HEK293T (cell line): ENCODE measurements around the gene ERMP1.
"Not testable (repeated sequence)": the region's sequence is repeated elsewhere in the genome, so short reads cannot be mapped to it uniquely, and the experiment has no call there.

Source experiments
- CTCF ChIA-PET: fragments of 350-600 bp; formaldehyde crosslinking; extraction: SDS; loops from one replicate; lab custom pipeline; 2021; ENCODE audit warnings: antibody characterized with exemption, inconsistent platforms; lab: Yijun Ruan, JAX
- POLR2A ChIA-PET: fragments of 350-600 bp; formaldehyde crosslinking; extraction: SDS; loops from one replicate; lab custom pipeline; 2020; ENCODE audit warnings: antibody characterized with exemption, inconsistent platforms; lab: Yijun Ruan, JAX
- DNase-seq: peaks from one replicate; pipeline ENCODE4 v3.0.0; 2012; ENCODE audit warnings: mixed read lengths; ENCODE audit errors: extremely low spot score
- ARNT ChIP-seq: fragments of 450-650 bp; IDR thresholded peaks from 2 replicates; pipeline ENCODE4 v1.6.1; 2017; ENCODE audit warnings: mild to moderate bottlenecking
- BHLHE40 ChIP-seq: fragments of 450-650 bp; IDR thresholded peaks from 2 replicates; pipeline ENCODE4 v1.6.1; 2016; ENCODE audit warnings: mild to moderate bottlenecking, moderate library complexity, borderline replicate concordance
- ELF4 ChIP-seq: fragments of 450-650 bp; IDR thresholded peaks from 2 replicates; pipeline ENCODE4 v1.6.1; 2017; ENCODE audit warnings: antibody characterized with exemption
- FOXA1 ChIP-seq: fragments of 450-650 bp; IDR thresholded peaks from 2 replicates; pipeline ENCODE4 v1.6.1; 2016; ENCODE audit warnings: mild to moderate bottlenecking
- FOXK2 ChIP-seq: fragments of 450-650 bp; IDR thresholded peaks from 2 replicates; pipeline ENCODE4 v1.6.1; 2016; ENCODE audit warnings: mild to moderate bottlenecking
- FOXM1 ChIP-seq: fragments of 450-650 bp; IDR thresholded peaks from 2 replicates; pipeline ENCODE4 v1.6.1; 2017; ENCODE audit warnings: mild to moderate bottlenecking, borderline replicate concordance
- HDGF ChIP-seq: fragments of 450-650 bp; IDR thresholded peaks from 2 replicates; pipeline ENCODE4 v1.6.1; 2017; ENCODE audit warnings: antibody characterized with exemption, borderline replicate concordance
- L3MBTL2 ChIP-seq: fragments of 450-650 bp; conservative IDR thresholded peaks from 2 replicates; pipeline ENCODE4 v1.6.1; 2016; ENCODE audit warnings: mild to moderate bottlenecking
- LEF1 ChIP-seq: fragments of 450-650 bp; IDR thresholded peaks from 2 replicates; pipeline ENCODE4 v1.6.1; 2017; ENCODE audit warnings: mild to moderate bottlenecking, borderline replicate concordance
- NFRKB ChIP-seq: fragments of 450-650 bp; IDR thresholded peaks from 2 replicates; pipeline ENCODE4 v1.6.1; 2016; ENCODE audit warnings: mild to moderate bottlenecking, moderate library complexity
- SP1 ChIP-seq: fragments of 450-650 bp; IDR thresholded peaks from 2 replicates; pipeline ENCODE4 v1.6.1; 2017
- TARDBP ChIP-seq: fragments of 450-650 bp; IDR thresholded peaks from 2 replicates; pipeline ENCODE4 v1.6.1; 2016
- ZNF384 ChIP-seq: fragments of 450-650 bp; IDR thresholded peaks from 2 replicates; pipeline ENCODE4 v1.6.1; 2016
- TF ChIP-seq, protein P1 (sequence below): fragments of 450-650 bp; IDR thresholded peaks from 2 replicates; pipeline ENCODE4 v1.6.1; 2016

The ERMP1 gene

DNA sequence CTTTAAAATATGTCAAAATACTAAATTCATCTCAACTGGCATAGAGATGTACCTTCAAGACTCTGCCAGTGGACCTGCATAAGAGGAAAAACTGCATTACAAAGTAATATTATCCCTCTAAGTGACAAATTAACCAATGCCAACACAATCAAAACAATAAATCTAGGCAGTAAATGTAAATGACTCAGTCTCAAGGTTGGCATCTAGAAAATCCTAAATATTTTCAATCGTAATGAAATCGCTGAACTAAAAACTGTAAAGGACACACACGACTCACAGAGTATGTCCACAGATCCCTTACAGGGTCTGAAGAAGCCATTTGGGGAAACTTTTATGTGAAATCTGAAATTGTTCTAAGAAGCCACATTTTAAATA is 31.2 kb downstream of the ERMP1 start:
- ChIA-PET CTCF (no interaction called here), POLR2A (no interaction called here)
- no peak for DNase-seq
- TF ChIP-seq L3MBTL2, result no peak
- no peak for TF ChIP-seq NFRKB
- TF ChIP-seq HDGF, result no peak
- TF ChIP-seq ARNT, result no peak
- TF ChIP-seq FOXM1, result no peak
- no peak for TF ChIP-seq BHLHE40
- TF ChIP-seq FOXA1, result no peak
- TF ChIP-seq ZNF384, result no peak
- no peak for TF ChIP-seq TARDBP

DNA sequence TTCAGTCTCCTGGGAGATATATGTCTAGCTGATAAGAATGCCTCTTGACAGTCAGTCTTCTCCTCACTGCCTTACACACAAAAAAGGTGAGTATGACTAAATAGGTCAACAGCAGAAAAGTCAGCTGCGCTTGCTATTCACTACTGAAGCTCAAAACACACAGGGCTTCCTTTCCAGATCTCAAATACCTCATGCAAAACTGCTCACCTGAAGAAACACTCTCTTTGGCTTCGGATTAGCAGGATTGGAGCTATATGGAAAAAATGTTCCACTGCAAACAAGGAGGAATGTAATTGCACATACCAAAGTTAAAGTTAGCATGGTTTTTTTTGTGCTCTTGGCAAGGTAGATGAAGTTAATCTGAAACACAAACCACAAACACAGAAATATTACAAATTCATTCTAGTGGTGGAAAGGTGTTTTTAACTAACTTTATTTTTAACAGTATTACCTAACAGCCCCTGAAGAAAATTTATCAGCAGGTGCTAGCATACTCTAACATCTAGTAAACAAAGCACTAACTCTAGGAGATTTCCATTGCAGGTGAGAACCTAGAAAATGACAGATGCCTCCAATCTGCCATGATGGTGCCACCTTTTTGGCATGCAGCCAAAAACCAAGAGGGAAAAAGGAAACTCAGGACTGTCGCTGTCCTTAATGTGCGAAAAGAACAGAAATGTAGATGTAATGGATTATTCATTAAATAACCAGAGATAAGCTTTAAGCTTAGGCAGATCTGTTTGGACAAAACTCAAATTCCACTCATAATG is 31.8 kb downstream of the ERMP1 start:
- POLR2A ChIA-PET, result no interaction called here
- TF ChIP-seq, protein P1, sequence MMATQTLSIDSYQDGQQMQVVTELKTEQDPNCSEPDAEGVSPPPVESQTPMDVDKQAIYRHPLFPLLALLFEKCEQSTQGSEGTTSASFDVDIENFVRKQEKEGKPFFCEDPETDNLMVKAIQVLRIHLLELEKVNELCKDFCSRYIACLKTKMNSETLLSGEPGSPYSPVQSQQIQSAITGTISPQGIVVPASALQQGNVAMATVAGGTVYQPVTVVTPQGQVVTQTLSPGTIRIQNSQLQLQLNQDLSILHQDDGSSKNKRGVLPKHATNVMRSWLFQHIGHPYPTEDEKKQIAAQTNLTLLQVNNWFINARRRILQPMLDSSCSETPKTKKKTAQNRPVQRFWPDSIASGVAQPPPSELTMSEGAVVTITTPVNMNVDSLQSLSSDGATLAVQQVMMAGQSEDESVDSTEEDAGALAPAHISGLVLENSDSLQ, result no peak
- no peak for TF ChIP-seq NFRKB
- CTCF ChIA-PET, result interaction anchor here (0.6 kb wide), 1 partner anchor 399 kb away, joined by 8 read pairs; no protein-coding TSS in a partner anchor
- DNase-seq, result no peak

DNA sequence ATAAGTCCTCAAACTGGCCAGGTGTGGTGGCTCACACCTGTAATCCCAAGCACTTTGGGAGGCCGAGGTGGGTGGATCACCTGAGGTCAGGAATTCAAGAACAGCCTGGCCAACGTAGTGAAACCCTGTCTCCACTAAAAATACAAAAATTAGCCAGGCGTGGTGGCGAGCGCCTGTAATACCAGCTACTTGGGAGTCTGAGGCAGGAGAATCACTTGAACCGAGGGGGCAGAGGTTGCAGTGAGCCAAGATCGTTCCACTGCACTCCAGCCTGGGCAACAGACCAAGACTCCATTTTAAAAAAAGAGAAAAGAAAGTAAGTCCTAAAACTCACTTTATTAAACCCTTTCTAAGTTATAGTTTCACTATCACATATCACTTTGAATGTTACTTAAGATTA is 32.5 kb downstream of the ERMP1 start:
- DNase-seq, POLR2A ChIA-PET, CTCF ChIA-PET: not testable (repeated sequence)

DNA sequence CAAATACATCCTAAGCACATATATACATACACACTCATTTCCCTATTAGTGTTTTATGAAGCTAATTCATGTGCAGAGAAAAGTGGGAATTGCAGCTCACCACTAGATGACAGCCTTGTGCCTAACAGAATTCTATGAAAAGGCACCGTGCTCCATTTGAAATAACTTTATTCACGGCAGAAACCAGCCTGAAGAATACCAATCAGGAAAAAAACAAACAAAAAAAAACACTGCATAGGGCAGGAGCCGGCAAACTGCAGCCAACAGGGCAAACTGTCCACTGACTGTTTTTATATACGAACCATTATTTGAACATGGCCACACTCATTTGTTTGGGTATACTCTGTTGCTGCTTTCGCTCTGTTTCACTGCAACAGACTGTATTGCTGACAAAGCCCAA is 33.6 kb downstream of the ERMP1 start:
- CTCF ChIA-PET, result interaction anchor here (0.5 to 0.9 kb wide), 3 partner anchors 9 to 67 kb away, joined by 3 to 4 read pairs (median 3); no protein-coding TSS in a partner anchor
- TF ChIP-seq, protein P1, result no peak
- TF ChIP-seq ZNF384, result no peak
- peak; percentile 6 for DNase-seq
- POLR2A ChIA-PET, result no interaction called here

DNA sequence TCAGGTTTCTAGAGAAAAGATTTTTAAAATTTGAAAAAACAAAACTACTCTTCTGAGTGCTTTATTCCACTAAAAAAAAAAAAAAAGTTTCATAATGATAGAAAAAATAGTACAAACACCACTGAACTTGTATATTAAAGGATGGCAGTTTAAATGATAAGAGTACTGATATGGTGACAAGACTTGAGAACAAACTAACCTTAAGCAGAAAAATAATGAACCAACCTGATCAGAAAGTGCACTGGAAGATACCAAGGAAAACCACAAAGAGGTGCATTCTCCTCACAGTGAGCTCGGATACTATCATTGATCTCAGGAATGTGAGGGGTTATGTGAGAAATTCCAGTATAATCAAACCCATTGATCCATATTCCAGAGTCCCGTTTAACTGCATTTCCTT is 34.3 kb downstream of the ERMP1 start:
- TF ChIP-seq ZNF384 (no peak), BHLHE40 (no peak)
- ChIA-PET CTCF (interaction anchor here (0.5 to 0.8 kb wide), 2 partner anchors 9 to 10 kb away, joined by 3 to 4 read pairs; no protein-coding TSS in a partner anchor), POLR2A (no interaction called here)
- DNase-seq, result no peak

GRCh38 chr9:5796298-5796697 is 36.6 kb downstream of the ERMP1 start:
- ChIA-PET CTCF (no interaction called here), POLR2A (no interaction called here)
- DNase-seq, result no peak
- TF ChIP-seq FOXA1 (no peak), ARNT (no peak), ELF4 (no peak), NFRKB (no peak), ZNF384 (no peak)

DNA sequence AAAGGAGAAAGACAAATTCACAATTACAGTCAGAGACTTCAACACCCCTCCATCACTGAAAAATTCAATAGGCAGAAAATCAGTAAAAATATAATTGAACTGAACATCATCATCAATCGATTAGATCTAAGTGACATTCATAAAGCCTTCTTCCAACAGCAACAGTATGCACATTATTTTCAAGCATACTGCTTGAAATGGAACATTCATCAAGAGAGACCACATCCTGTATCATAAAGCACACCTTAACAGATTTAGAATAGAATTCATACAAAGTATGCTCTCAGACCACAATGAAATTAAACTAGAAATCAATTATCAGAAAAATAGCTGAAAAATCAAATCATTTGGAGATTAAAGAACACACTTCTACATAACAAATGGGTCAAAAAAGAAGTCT is 39.1 kb downstream of the ERMP1 start:
- TF ChIP-seq NFRKB, result no peak
- TF ChIP-seq LEF1, result no peak
- TF ChIP-seq ZNF384, result no peak
- no peak for TF ChIP-seq FOXM1
- POLR2A ChIA-PET, result no interaction called here
- CTCF ChIA-PET, result no interaction called here
- DNase-seq, result no peak

DNA sequence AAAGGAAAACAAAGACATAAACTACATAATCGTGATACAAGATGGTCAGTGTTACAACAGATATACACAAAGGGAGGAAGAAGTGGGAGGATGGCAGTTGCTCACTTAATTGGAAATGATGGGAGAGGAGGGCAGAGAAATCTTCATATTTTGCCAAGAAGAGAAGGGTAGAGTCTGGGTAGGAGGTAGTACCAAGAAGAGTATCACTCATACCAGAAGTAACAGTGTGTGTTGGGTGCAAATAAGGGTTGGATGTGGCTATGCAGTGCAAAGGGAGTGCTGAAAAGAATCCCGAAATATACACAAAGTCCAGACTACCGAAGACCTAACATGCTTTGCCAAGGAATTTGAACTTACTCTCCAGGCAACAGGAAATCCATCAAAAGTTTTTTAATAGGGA is 41.0 kb downstream of the ERMP1 start:
- CTCF ChIA-PET, result no interaction called here
- POLR2A ChIA-PET, result no interaction called here
- no peak for TF ChIP-seq SP1
- no peak for TF ChIP-seq FOXA1
- TF ChIP-seq, protein P1, result no peak
- no peak for TF ChIP-seq ARNT
- no peak for TF ChIP-seq BHLHE40
- TF ChIP-seq FOXK2, result no peak
- TF ChIP-seq LEF1, result no peak
- TF ChIP-seq ELF4, result no peak
- DNase-seq, result no peak
